Urothelium cell line (cell line): ENCODE data around the gene SLC13A4.
"Not testable (repeated sequence)": the region's sequence is repeated elsewhere in the genome, so short reads cannot be mapped to it uniquely, and the experiment has no call there.

Experiments used
- DNase-seq: peaks from one replicate; pipeline ENCODE4 v3.0.0; 2011; ENCODE audit warnings: low spot score, mixed read lengths
- FAIRE-seq: peaks from 2 replicates; lab custom pipeline; 2011; peaks lifted over from hg19 to GRCh38; lab: Jason Lieb, UNC

The SLC13A4 gene

DNA sequence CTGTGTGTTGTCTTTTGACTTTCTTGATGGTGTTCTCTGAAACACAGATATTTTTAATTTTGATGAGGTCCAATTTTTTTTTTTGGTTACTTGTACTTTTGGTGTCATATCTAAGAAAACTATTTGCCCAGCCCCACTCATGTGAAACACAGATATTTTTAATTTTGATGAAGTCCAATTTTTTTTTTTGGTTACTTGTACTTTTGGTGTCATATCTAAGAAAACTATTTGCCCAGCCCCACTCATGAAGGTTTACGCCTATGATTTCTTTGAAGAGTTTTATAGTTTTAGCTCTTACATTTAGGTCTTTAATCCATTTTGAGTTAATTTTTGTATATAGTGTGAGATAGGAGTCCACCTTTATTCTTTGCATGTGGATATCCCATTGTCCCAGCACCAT lies 60.4 kb downstream of the SLC13A4 start:
- not testable (repeated sequence) for DNase-seq, FAIRE-seq

DNA sequence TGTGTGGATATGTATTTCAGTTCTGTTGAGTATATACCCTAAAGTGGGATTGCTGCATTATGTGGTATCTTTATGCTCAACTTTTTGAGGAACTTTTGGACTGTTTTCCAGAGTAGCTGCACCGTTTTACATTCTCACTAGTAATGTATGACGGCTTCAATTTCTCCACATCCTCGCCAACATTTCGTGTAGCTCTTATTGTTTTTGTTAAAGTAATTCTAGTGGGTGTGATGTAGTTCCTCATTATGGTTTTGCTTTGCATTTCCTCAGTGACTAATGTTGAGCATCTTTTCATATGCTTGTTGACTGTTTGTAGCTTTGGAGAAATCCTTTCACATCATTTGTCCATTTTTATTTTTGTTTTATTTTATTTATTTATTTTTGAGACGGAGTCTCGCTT lies 61.1 kb downstream of the SLC13A4 start:
- DNase-seq (no peak), FAIRE-seq (no peak)

- DNase-seq (no peak), FAIRE-seq (no peak)
Observed at GRCh38 chr7:135666156-135666555, 61.8 kb downstream of the SLC13A4 start.

- DNase-seq (no peak), FAIRE-seq (no peak)
Observed at GRCh38 chr7:135665042-135665441, 62.9 kb downstream of the SLC13A4 start.

DNA sequence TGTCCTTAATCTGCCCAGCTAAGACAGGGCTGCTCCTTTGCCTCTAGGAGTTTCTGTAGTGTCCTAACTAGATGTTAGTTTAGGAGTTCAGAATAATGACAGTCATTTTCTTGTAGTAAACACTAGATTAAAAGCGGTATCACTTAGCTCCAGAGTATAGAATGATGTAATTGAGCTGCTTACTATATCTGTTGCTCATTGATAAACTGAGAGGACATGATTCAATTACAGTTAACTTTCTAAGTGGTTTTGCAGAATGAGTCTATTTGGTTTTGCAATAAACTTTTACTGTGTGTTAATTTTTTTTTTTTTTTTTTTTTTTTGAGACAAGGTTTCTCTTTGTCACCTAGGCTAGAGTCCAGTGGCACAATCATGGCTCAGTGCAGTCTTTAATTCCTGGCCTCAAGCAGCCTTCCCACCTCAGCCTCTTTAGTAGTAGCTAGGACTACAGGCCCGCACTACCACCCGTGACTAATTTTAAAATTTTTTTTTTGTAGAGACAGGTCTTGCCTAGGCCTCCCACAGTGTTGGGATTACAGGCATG lies 63.9 kb downstream of the SLC13A4 start:
- DNase-seq (no peak), FAIRE-seq (no peak)

DNA sequence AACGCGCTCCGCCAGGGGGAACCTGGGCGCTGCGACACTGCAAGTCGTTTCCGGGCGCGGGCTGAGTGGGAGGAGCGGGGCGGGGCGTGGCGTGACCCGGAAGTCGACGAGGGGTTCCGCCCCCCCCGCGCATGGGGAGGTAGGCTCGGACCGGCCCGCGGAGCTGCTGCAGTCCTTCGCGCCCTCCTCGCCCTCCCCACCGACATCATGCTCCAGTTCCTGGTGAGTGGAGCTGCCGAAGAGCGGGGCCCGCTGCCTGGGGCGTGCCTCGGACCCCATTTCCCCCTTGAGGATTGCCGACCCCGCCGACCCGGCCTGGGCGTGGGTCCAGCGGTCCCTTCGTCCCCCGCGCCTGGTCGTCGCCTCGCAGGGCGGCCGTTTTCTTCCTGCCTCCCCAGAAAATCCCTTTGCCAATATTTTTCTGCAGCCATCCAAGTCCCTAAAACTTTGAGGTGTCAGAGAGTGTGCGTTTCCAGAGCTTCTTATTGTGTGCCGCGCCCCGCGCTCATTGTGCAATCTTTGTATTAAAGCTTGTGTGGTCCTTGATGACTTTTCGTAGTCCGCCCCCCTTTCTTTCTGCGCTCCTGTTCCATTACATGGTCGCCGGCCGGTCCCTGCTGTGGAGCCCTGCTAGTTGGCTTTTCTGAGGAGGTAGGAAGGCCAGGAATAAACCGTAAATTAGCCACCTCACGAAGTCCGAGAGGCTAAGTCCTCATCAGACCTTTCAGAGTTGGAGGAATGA lies 65.4 kb downstream of the SLC13A4 start, which contains the start of gene STMP1:
STMP1 (plus strand) TSS at position 142 of the 742 bp plus-strand sequence.
- FAIRE-seq (no peak), DNase-seq (peak; percentile 91)

GRCh38 chr7:135662123-135662372 lies 65.9 kb downstream of the SLC13A4 start:
- no peak for FAIRE-seq

GRCh38 chr7:135661311-135662122 lies 66.5 kb downstream of the SLC13A4 start:
- no peak for FAIRE-seq
- DNase-seq, result no peak

More at GRCh38 chr7:135662123-135662372, 65.9 kb downstream of the SLC13A4 start:
- DNase-seq, result no peak

GRCh38 chr7:135659159-135659846 lies 68.7 kb downstream of the SLC13A4 start:
- no peak for DNase-seq

DNA sequence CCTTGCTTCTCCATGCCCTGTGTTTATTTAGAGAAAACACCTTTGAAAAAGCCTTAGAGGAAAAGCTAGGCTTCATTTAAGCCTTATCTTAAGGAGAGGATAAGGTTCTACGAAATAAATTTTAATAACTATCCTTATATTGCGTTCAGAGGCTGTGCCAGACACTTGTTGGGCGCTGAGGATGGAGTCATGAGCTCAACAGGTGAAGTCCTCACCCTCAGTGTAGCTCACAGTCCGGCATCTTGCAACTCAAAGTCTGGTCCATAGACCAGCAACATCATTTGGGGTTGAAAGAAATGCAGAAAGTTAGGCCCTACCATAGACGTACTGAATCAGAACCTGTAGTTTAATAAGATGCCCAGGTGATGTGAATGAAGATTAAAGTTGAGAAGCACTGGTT lies 69.4 kb downstream of the SLC13A4 start:
- FAIRE-seq, result no peak
- DNase-seq, result no peak

More at GRCh38 chr7:135659159-135659846, 68.7 kb downstream of the SLC13A4 start:
- no peak for FAIRE-seq

DNA sequence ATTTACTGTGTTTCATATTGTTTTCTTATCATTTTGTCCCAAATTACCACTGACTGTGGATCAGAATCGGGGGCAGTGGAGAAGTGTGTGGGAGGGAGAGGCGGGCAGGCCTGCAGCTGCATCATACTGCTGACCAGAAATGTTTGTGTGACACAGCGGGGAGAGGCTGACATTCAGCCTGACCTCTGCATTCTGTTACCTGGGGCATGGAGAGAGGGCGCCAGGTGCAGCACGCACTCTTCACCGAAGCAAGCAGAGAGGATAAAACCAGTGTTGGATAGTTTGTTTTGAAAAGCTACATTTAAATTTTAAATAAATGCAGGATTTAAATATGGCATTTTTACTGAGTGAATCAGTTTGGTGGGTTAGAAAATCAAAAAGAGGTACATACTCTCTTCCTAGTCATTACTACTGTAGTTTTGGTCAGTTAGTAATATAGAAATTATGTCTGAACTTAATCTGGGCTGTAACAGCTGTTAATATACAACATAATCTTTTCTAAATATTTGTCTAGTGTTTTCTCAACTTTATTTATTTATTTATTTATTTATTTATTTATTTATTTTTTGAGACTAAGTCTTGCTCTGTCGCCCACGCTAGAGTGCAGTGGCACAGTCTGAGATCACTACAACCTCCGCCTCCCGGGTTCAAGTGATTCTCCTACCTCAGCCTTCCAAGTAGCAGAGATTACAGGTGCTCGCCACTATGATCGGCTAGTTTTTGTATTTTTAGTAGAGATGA lies 74.5 kb downstream of the SLC13A4 start:
- FAIRE-seq (no peak), DNase-seq (no peak)

GRCh38 chr7:135650831-135651573 lies 77.0 kb downstream of the SLC13A4 start:
- DNase-seq (no peak), FAIRE-seq (no peak)

DNA sequence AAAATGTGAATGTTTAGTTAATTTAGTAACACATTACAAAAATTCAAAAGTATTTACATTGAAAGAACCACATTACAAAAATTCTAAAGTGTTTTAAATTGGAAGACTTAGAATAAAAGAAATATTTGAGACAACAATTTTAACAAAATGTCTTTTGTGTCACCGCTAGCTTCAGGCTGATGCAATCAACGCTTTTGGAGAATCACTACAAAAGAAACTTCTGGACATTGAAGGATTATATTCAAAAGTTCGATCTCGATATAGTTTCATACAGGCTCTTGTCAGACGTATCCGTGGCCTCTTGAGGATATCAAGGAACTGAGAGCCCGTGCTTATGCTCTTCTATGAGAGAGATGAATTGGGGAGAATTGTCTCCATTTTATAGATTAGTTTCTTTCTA lies 79.8 kb downstream of the SLC13A4 start:
- no peak for FAIRE-seq
- no peak for DNase-seq

- FAIRE-seq, result no peak
Observed at GRCh38 chr7:135647755-135648154, 80.2 kb downstream of the SLC13A4 start.

GRCh38 chr7:135645296-135645904 lies 82.6 kb downstream of the SLC13A4 start:
- FAIRE-seq, result no peak
- DNase-seq, result peak; percentile 12

More at GRCh38 chr7:135647755-135648154, 80.2 kb downstream of the SLC13A4 start:
- DNase-seq, result no peak

GRCh38 chr7:135644729-135645128 lies 83.3 kb downstream of the SLC13A4 start:
- DNase-seq (no peak), FAIRE-seq (no peak)

GRCh38 chr7:135644154-135644553 lies 83.8 kb downstream of the SLC13A4 start:
- no peak for DNase-seq
- FAIRE-seq, result no peak

DNA sequence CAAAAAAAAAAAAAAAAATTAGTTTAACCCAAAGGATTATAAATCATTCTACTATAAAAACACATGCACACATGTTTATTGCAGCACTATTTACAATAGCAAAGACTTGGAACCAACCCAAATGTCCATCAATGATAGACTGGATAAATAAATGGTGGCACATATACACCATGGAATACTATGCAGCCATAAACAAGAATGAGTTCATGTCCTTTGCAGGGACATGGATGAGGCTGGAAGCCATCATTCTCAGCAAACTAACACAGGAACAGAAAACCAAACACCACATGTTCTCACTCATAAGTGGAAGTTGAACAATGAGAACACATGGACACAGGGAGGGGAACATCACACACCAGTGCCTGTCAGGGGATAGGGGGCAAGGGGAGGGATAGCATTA lies 88.3 kb downstream of the SLC13A4 start:
- FAIRE-seq, DNase-seq: not testable (repeated sequence)

- no peak for FAIRE-seq
- DNase-seq, result no peak
Observed at GRCh38 chr7:135634191-135634878, 93.7 kb downstream of the SLC13A4 start.
